ENCODE measurements around the gene PATJ.
"Not testable (repeated sequence)": the region's sequence is repeated elsewhere in the genome, so short reads cannot be mapped to it uniquely, and the experiment has no call there.

Gene PATJ

DNA sequence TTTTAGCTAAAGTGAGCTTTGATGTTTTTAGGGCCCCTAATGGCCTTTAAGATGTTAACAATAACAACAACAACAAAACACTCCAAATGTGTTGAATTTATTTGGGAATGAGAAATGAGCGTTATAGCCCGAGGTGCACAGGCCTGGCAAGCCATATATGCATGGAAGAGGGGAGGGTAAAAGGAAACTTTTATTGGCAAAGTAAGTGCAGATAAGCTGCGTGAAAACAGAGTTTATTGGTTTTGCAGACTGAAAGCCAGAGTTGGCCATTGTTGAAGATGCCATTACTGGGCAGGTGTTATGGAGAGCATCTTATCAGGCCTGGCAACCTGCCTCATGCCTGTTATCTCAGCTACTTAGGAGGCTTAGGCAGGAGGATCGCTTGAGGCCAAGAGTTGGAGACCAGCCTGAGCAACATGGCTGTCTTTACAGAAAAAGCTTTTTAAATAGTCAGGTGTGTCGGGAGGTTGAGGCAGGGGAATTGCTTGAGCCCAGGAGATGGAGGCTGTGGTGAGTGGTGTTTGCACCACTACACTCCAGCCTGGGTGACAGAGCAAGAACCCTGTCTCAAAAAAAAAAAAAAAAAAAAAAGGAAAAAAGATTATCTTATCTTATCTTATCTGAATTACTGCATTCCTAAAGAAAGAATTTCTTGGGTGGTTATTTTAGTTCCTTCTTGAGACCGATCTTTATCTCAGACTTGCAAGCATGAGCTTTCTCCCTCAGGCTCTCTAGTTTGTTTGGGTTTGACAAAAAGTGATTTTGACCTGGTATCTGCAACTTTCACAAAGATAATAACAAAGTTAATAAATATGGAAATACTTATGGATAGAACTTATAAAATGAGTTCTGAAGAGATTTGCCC lies 1.7 kb downstream of the PATJ start:
- DNase-seq (ENCODE audit: low spot score), result no peak

DNA sequence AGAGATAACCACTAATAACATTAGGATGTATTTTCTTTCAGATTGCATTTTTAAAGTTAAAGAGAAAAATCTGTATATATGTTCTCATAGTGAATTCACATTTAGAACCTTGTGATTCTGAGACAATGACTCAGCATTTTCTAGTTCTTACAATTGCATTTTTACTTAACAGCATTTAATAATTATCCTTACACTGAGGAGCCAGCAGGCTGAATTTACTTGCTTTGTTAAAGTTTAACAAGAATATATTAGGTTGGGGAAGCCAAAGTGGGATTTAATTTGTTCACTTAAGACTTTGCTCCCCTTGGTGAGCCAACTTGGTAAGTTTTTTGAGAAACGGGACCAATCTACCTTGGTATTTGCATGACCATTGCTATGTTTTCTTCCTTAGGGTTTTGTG lies 4.5 kb downstream of the PATJ start:
- DNase-seq (ENCODE audit: low spot score), result no peak

DNA sequence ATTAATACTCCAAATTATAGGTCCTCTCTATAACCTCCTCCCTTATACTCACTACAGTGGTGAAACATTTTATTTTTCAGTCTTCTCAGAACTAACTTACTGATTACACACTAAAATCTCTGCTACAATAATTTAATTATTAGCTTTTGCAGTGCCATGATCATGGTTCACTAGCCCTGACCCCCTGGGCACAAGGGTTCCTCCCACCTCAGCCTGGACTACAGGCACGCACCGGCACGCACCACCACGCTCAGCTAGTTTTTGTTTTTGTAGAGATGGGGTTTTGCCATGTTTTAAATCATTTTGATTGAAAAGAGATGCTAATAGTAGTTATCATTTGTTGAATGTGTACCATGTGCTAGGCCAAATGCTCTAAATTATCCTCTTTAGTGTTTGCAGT lies 6.3 kb downstream of the PATJ start:
- no peak for DNase-seq (ENCODE audit: low spot score)

DNA sequence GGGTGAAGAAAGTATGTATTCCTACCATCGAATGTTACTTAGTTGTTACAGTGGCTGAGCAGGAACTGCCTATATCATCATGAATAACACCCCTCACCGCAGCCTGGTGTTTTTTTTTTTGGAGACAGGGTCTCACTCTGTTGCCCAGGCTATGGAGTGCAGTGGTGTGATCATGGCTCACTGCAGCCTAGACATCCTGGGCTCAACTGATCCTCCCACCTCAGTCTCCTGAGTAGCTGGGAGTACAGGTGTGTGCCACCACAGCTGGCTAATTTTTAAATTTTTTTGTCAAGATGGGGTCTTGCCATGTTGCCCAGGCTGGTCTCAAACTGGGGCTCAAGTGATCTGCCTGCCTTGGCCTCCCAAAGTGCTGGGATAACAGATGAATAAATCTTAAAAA lies 7.3 kb downstream of the PATJ start:
- no peak for DNase-seq (ENCODE audit: low spot score)

DNA sequence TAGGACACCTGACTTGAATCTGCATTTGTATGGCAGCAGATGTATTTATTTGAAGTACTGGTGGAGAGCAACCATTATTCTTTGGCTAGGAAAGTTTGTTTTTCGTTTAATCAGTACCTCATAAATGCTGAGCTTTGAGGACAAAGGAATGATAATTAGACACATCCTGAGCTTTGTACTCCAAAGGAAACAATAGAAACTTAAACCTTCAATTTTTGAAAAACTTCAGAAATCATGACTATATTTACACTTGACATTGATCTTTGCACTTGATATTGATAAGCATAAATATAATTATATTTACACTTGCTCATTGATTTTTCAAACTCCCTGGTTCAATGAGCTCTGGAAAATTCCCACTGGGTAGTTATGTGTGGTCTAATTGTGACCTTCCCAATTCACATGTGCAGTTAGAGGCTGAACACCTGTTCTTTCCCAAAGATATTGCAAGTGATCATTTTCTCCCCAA lies 10.7 kb downstream of the PATJ start:
- DNase-seq (ENCODE audit: low spot score), result no peak

DNA sequence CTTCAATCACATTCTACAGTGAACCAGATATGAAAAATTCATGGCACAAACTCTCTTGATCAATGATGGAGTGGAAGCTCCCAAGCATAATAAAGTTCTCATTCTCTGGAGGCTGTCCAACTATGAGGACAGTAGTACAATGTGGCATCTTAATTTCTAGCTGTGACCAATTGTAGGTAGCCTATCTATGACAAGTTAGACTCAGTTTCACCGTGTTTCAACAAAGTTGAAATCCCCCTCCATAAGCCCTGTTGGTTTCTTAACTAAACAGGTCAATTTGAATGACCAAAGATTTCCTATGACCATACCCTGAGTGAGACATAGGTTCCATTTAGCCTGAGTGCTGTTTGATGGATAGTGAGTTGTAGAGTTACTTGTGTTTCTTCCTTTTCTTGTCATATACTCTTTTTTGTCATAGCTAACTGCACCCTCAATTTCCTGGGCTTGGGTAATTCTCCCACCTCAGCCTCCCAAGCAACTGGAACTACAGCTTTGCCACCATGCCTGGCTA lies 11.8 kb downstream of the PATJ start:
- DNase-seq (ENCODE audit: low spot score), result no peak

DNA sequence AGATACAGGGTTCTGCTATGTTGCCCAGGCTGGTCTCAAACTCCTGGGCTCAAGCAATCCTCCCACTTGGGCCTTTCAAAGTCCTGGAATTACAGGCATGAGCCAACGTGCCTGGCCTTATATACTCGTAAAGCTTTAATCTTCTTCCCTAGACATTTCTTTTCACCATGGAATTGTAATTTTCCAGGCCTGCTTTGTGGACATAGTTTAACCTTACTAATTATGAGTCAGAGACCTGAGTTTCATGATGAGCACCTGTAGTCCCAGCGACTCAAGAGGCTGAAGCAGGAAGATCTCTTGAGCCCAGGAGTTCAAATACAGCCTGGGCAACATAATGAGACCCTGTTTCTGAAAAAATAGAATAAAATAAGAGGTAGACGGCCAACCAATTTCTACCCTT lies 12.3 kb downstream of the PATJ start:
- no peak for DNase-seq (ENCODE audit: low spot score)

DNA sequence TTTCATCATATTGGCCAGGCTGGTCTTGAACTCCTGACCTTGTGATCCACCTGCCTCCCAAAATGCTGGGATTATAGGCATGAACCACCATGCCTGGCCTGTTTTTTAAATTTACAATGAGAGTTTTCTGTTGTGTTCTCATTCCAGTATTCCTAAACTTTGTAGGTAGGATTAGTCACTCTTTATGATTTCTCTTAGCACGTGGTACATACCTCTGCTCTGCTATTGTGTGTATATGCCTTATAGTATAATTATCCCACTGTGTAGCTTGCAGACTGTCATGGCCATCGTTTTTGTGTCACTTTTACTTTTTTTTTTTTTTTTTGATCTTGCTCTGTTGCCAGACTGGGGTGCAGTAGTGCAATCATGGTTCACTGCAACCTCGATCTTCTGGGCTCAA lies 14.5 kb downstream of the PATJ start:
- no peak for DNase-seq (ENCODE audit: low spot score)

DNA sequence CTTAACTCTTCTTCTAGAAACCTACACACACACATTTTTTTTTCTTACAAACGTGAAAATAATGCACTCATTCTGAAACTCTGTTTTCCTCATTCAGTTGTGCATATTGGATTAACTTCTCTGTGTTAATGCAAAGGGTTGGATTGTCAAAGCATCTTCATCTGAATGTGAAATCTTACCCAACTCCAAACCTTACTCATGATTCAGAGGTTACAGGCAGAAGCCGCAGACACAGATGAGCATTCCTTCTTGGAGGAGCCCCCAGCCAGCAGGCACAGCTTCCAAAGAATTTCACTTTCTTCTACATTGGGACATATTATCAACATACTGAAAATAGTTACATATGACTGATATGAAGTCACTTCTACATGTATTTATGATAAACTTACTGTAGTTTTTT lies 15.7 kb downstream of the PATJ start:
- DNase-seq (ENCODE audit: low spot score), result peak; percentile 30

DNA sequence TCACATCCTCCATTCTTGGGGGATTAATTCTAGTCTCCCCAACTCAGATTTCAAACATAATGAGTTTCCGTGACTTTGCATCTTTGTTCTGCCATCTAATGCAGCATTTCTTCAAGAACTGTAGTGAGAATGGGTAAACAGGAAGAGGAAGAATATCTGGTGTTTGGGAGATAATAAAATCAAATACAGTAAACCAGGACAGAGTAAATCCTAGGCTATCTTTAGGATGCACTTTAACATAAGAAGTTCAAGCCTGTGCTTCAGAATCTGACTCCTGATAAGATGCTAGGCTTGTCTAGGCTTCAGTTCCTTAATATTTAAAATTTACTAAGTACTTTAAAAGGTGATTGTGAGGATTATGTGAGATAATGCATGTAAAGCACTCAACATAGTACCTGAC lies 27.9 kb downstream of the PATJ start:
- DNase-seq (ENCODE audit: low spot score), result no peak

DNA sequence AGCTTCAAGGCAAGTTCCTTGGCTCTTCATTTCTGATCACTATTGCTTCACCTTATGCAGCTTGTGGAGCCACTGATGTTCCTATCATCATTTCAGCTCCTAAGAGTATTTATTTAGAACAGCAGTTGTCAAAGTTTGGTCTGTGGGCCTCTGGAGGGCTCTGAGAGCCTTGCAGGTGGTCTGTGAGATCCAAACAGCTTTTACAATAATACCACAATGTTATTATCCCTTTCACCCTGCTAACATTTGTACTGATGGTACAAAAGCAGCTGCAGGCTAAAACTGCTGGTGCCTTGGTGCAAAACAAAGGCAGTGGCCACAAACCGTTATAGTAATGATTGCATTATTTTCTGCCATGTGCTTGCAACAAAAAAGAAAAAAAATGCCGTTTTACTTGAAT lies 33.8 kb downstream of the PATJ start:
- no peak for DNase-seq (ENCODE audit: low spot score)

DNA sequence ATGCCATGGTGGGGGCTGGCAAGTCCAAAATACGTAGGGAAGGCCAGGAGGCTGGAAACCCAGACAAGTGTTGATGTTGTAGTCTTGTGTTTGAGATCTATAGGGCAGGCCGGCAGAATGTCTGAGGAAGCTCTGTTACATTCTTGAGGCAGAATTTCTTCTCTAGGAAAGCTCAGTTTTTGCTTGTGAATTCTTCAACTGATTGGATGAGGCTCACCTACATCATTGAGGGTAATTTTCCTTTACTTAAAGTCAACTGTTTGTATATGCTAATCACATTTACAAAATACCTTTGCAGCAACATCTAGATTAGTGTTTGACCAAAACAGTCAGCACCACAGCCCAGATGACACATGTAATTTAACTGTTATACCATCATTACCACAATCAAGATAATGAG lies 37.0 kb downstream of the PATJ start:
- no peak for DNase-seq (ENCODE audit: low spot score)

DNA sequence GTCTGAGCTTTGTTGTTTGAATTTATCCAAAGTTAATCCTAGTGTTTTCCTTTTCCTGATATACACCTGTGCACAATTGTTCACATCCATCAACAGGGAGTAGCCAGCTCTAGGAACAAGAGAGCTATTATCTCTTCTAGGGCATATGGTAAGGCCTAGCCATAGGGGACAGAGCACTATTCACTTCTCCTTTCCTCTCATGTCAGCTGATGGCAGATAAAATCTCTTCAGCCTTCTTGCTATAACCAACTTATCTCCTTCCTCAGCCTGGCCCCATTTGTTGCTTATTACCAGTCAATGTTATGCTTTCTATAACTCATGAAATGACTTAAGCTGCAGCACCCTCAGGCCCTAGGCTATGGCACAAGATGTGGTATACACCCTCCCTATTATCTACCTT lies 38.9 kb downstream of the PATJ start:
- no peak for DNase-seq (ENCODE audit: low spot score)

DNA sequence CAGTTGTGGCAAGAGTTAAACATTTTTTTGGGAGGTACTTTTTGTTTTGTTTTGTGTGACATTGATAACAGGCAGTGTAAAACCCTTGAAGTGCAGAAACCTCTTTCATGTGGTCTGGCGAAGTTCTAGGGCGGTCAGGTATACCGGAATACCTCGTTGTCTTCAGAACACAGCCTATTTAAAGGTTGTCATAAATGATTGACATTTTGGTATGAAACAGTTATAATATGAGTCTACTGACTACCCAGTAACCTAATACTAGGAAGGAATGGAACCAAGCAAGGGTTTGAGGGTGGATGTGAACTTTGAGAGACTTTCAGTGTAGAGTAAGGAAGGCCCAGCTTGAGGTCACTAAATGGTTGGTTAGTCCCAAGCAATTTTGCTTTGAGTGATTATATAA lies 40.5 kb downstream of the PATJ start:
- DNase-seq (ENCODE audit: low spot score), result no peak

DNA sequence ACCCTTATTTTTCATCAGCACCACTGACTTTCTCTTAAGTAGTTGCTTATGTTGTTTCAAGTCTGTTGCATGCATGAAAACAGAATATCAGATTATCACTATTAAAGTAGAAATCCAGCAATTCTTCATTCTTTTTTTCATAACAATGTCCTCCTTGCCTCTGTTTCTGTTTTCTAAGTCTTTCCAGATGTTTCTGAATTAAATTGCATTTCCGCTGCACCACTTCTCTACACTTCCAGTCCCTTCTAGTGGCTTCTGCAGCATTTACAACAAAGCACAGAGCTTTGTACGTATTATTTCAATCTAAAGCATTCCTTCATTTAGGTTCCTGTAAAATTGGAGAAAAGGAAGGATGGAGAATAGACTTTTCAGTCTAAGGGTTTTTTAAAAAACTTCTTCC lies 42.4 kb downstream of the PATJ start:
- DNase-seq (ENCODE audit: low spot score), result no peak

DNA sequence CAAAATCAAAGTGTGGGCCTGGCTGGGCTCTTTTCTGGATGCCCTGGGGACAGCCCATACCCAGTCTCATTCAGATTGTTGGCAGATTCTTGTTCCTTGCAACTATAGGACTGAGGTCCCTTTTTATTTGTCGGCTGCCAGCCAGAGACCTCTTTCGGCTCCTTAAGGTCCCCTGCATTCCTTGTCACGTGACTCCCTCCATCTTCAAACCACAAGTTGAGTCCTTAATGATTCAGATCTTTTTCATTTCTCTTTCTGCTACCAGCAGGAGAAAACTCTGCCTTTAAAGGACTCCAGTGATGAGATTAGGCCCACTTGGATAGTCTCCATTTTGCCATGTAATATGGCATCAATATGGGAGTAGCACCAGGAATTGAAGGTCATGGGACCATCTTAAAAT lies 48.6 kb downstream of the PATJ start:
- DNase-seq (ENCODE audit: low spot score), result no peak

DNA sequence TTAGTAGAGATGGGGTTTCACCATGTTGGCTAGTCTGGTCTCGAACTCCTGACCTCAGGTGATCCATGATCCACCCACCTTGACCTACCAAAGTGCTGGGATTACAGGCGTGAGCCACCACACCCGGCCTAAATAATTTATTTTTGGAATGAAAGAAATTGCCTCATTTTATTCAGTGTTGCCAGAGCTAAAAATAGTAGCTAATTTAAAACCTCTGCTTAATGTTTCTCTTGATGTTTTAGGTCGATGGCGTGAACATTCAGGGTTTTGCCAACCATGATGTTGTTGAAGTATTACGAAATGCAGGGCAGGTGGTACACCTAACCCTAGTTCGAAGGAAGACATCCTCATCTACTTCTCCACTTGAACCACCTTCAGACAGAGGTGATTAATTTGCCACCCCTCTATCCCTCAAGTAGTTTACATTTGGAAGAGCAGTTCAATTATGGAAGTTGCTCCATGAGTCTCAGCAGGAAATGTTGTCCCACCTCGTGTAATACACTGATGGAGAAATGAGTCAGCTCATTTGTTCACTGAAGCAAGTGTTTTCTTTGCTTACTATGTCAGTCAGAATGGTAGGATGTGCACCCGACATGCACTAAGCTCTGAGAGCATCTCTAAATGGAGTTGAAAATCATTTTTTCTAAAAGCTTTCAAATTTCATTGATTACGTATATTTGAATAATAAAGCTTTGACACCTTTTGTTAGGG lies 54.9 kb downstream of the PATJ start:
- DNase-seq (ENCODE audit: low spot score), result no peak

DNA sequence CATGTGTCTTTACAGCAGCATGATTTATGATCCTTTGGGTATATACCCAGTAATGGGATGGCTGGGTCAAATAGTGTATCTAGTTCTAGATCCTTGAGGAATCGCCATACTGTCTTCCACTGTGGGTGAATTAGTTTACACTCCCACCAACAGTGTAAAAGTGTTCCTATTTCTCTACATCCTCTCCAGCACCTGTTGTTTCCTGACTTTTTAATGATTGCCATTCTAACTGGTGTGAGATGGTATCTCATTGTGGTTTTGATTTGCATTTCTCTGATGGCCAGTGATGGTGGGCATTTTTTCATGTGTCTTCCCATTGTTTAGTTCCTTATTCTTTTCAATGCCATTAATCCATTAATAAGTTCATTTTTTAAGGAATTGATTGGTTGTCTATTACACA lies 58.8 kb downstream of the PATJ start:
- not testable (repeated sequence) for DNase-seq (ENCODE audit: low spot score)

DNA sequence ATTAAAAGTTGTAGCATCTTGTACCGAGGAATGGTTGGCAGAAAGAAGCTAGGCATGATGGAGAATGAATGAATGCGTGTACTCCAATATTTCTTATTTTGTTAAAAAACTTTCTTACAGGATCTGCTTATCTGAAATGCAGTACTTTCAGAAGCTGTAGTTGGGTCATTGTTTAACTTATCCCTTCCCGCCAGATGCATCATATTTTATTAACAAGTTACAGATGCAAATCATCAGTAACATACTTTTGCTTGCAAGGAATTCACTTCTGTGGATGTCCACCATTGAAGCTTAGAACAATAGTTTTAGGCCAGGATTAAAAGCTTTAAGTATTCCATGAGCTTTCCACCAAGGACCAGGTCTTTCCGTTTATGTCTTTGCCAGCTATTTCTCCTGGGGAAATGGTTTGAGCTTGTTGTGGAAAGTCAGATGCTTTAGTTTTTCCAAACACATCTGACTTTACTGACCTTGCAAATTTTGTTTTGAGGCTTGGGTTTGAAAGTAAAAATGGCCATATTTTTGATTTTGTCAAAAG lies 65.4 kb downstream of the PATJ start:
- peak; percentile 20 for DNase-seq (ENCODE audit: low spot score)

DNA sequence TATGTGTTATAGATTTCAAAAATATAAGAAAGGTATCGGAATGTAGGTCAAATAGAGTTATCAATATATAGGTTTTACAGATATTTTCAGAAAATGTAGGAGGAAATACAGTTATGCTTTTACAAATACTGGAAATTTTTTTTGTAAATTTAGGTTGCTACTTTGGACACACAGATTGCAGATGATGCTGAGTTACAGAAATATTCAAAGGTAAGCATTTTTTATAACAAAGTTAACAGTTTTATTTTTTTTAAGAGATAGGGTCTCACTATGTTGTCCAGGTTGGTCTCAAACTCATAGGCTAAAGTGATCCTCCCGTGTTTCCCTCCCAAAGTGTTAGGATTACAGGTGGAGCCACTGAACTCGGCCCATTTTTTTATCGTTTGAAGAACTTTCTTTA lies 66.0 kb downstream of the PATJ start:
- no peak for DNase-seq (ENCODE audit: low spot score)

DNA sequence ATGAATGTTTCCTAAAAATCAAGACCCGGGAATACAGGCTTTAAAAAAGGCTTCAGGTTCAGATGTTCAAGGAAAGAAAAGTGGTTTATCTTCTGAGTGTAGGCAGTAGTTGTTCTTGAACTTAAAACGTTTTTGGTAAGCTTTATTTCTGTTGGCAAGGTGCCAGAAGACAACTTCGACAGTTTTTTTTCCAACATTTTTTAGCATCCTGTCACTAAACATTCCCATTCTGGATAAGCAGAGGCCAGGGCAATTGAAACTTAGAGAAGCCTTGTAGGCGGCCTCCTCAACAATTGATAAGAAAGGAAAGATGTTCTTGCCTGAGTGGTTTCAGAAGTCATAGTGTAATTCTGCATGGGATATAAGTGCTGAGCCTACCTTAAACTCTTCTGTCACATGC lies 66.7 kb downstream of the PATJ start:
- peak; percentile 11 for DNase-seq (ENCODE audit: low spot score)

DNA sequence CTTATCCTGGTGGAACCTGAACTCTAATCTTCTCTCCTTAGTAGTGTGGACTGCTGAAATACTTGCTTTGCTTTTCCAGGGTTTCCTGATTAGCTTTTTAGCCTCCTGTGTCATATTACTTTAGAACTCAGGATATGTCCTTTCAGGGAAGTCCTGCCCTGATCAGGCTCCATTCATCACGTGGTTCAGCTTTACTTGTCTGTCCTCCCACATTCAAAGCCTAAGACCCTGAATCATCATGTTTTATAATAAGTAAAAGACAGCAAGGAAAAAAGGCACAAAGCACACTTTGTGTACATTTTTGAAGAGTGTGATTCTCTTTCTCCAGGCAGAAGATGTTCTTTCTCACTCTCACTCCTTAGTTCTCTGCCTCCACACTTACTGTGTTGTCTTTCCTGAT lies 70.6 kb downstream of the PATJ start:
- DNase-seq (ENCODE audit: low spot score), result no peak

DNA sequence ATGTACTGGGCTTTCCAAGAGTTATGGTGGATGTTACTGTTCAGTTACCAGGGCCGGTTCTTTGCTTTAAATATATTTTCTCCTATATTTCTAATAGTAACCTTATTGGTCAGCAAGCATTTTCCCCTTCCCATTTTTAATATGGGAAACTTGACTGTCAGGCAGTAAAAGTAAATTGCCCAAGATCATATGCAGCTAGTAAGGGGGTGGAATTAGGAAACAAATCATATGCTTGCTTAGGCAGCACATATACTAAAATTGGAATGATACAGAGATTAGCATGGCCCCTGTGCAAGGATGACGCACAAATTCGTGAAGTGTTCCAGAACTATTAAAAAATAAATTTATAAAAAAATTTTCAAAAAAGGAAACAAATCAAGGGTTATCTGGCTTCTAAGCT lies 73.9 kb downstream of the PATJ start:
- DNase-seq (ENCODE audit: low spot score), result no peak

All from GM03348 (cell line).